ENCODE results near the gene LRP1.

Gene LRP1

DNA sequence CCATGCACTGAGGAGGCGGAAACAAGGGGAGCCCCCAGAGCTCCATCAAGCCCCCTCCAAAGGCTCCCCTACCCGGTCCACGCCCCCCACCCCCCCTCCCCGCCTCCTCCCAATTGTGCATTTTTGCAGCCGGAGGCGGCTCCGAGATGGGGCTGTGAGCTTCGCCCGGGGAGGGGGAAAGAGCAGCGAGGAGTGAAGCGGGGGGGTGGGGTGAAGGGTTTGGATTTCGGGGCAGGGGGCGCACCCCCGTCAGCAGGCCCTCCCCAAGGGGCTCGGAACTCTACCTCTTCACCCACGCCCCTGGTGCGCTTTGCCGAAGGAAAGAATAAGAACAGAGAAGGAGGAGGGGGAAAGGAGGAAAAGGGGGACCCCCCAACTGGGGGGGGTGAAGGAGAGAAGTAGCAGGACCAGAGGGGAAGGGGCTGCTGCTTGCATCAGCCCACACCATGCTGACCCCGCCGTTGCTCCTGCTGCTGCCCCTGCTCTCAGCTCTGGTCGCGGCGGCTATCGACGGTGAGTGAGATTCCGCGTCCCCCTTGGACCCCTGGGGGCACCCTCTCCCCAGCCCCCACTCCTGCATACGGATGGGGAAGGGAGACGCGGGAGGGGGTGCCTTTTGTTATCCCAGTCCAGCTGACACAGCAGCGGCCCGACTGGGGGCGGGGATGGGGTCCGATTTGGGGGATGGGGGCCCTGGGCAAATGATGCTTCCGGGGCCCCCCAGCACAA, 400 bp downstream of the LRP1 start:
- no peak for TF ChIP-seq POLR2AphosphoS5 (IDR thresholded peaks at IDR 0.05; ENCODE audit: low read depth, low read length)
- TF ChIP-seq TAF1 (IDR thresholded peaks at IDR 0.05; ENCODE audit: borderline replicate concordance, insufficient read depth, low read length) = no peak
- TF ChIP-seq FOXP2 (optimal IDR thresholded peaks at IDR 0.05; ENCODE audit: borderline replicate concordance, extremely low read depth, extremely low read length, insufficient read depth) = no peak
- TF ChIP-seq SIN3A (IDR thresholded peaks at IDR 0.05; ENCODE audit: borderline replicate concordance, insufficient read depth, low read length) = no peak
- TF ChIP-seq, protein P1, sequence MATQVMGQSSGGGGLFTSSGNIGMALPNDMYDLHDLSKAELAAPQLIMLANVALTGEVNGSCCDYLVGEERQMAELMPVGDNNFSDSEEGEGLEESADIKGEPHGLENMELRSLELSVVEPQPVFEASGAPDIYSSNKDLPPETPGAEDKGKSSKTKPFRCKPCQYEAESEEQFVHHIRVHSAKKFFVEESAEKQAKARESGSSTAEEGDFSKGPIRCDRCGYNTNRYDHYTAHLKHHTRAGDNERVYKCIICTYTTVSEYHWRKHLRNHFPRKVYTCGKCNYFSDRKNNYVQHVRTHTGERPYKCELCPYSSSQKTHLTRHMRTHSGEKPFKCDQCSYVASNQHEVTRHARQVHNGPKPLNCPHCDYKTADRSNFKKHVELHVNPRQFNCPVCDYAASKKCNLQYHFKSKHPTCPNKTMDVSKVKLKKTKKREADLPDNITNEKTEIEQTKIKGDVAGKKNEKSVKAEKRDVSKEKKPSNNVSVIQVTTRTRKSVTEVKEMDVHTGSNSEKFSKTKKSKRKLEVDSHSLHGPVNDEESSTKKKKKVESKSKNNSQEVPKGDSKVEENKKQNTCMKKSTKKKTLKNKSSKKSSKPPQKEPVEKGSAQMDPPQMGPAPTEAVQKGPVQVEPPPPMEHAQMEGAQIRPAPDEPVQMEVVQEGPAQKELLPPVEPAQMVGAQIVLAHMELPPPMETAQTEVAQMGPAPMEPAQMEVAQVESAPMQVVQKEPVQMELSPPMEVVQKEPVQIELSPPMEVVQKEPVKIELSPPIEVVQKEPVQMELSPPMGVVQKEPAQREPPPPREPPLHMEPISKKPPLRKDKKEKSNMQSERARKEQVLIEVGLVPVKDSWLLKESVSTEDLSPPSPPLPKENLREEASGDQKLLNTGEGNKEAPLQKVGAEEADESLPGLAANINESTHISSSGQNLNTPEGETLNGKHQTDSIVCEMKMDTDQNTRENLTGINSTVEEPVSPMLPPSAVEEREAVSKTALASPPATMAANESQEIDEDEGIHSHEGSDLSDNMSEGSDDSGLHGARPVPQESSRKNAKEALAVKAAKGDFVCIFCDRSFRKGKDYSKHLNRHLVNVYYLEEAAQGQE (IDR thresholded peaks at IDR 0.05; ENCODE audit: insufficient read depth in 1 of 2, low read depth in 2 of 2, low read length in 2 of 2) = no peak

DNA sequence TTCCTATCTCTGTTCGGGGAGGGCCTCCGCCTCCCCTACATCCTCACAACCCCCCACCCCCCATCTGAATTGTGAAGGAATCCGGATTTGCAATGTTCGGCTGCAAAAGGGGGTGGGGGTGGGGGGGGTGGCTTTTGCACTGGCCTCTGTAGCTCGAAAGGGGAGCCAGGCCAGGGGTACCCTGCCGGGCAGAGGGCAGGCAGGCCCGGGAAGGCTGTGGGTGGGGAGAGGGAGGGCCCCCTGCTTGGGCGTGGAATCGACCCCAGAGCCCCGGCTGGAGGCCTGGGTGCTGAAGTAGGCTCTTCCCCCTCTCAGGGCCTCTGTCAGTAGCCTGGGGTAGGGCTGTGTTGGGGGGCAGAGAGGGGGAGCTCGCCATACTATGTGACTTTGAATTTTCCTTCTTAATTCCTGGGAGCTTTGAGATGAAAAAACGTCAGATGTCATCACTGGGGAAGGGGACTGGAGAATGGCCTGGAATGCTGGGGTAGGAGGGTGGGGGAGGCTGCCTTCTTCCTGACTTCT, 1.1 kb downstream of the LRP1 start:
- no peak for TF ChIP-seq FOXP2 (optimal IDR thresholded peaks at IDR 0.05; ENCODE audit: borderline replicate concordance, extremely low read depth, extremely low read length, insufficient read depth)
- TF ChIP-seq, protein P1 (IDR thresholded peaks at IDR 0.05; ENCODE audit: insufficient read depth in 1 of 2, low read depth in 2 of 2, low read length in 2 of 2) = no peak
- no peak for TF ChIP-seq SIN3A (IDR thresholded peaks at IDR 0.05; ENCODE audit: borderline replicate concordance, insufficient read depth, low read length)
- no peak for TF ChIP-seq TAF1 (IDR thresholded peaks at IDR 0.05; ENCODE audit: borderline replicate concordance, insufficient read depth, low read length)
- TF ChIP-seq POLR2AphosphoS5 (IDR thresholded peaks at IDR 0.05; ENCODE audit: low read depth, low read length) = no peak

DNA sequence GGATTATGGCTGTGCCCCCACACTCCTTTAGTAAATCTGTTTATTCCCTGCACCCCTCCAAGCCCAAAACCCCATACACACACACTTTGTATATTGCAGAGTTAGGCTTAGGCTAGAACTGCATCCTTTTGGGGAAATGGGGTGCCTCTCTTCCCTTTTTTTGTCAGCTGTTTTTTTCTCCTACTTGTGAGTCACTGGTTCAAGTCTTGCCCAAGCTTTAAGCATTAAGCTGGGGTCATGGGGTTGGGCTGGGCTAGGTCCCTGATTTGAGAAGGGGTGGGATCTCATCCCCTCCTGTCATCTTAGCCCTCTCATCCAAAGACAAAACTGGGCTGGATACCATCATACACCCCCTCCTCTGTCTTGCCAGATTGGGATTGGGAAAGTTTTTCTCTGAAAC, 1.6 kb downstream of the LRP1 start:
- TF ChIP-seq TAF1 (IDR thresholded peaks at IDR 0.05; ENCODE audit: borderline replicate concordance, insufficient read depth, low read length) (no peak), SIN3A (IDR thresholded peaks at IDR 0.05; ENCODE audit: borderline replicate concordance, insufficient read depth, low read length) (no peak), FOXP2 (optimal IDR thresholded peaks at IDR 0.05; ENCODE audit: borderline replicate concordance, extremely low read depth, extremely low read length, insufficient read depth) (no peak), POLR2AphosphoS5 (IDR thresholded peaks at IDR 0.05; ENCODE audit: low read depth, low read length) (no peak)
- TF ChIP-seq, protein P1 (IDR thresholded peaks at IDR 0.05; ENCODE audit: insufficient read depth in 1 of 2, low read depth in 2 of 2, low read length in 2 of 2) = no peak

DNA sequence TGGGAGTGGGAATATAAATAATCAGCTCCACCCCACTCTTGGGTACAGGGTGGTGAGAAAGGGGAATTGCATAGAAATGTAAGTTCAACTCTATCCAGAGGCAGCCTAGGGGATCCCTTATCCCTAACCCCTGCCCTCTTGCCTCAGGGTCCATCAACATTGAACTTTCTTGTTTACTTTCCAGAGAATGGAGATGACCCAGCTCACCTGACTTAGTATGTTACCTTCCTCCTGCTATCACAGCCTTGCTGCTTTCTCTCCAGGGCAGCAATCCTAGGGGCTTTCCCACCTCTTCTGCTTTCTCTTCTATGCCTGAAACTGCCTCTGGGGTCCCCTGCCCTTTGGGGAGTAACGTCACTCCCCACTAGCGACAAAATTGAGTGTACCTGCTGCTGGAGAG, 2.7 kb downstream of the LRP1 start:
- TF ChIP-seq, protein P1 (IDR thresholded peaks at IDR 0.05; ENCODE audit: insufficient read depth in 1 of 2, low read depth in 2 of 2, low read length in 2 of 2) = no peak
- no peak for TF ChIP-seq TAF1 (IDR thresholded peaks at IDR 0.05; ENCODE audit: borderline replicate concordance, insufficient read depth, low read length)
- TF ChIP-seq FOXP2 (optimal IDR thresholded peaks at IDR 0.05; ENCODE audit: borderline replicate concordance, extremely low read depth, extremely low read length, insufficient read depth) = no peak
- TF ChIP-seq SIN3A (IDR thresholded peaks at IDR 0.05; ENCODE audit: borderline replicate concordance, insufficient read depth, low read length) = no peak
- TF ChIP-seq POLR2AphosphoS5 (IDR thresholded peaks at IDR 0.05; ENCODE audit: low read depth, low read length) = no peak

Measured in PFSK-1 (cell line).